H1 (cell line): ENCODE data around the gene NHP2. TPM values are rescaled to one million over a fixed set of nuclear protein-coding genes. Genes with fewer than 3 reads are reported as not detected.

Experiments used
- ASH2L ChIP-seq: fragments of 200-600, 300-600 bp; sonication (generic); IDR thresholded peaks from one replicate; pipeline ENCODE4 v1.7.1; 2017; ENCODE audit warnings: low read length
- CTBP2 ChIP-seq: IDR thresholded peaks from 2 replicates; pipeline ENCODE4 v1.7.0; 2011; ENCODE audit warnings: borderline replicate concordance, mild to moderate bottlenecking, moderate library complexity, mixed read lengths, low read length; ENCODE audit not compliant: insufficient read depth, insufficient read length
- EGR1 ChIP-seq: IDR thresholded peaks from 2 replicates; pipeline ENCODE4 v1.6.1; 2011; ENCODE audit warnings: low read depth, low read length, borderline replicate concordance
- EP300 ChIP-seq, 2 experiments: IDR thresholded peaks; 1 replicate in 1 of 2; 2 replicates in 1 of 2; pipeline ENCODE4 v1.6.1; 2011 to 2012; ENCODE audit warnings: low read depth in 2 of 2, low read length in 2 of 2, mild to moderate bottlenecking in 2 of 2, borderline replicate concordance in 1 of 2, inconsistent platforms in 1 of 2, moderate library complexity in 1 of 2
- POLR2AphosphoS5 ChIP-seq: IDR thresholded peaks from 2 replicates; pipeline ENCODE4 v1.6.1; 2011; ENCODE audit warnings: low read depth, low read length
- RAD21 ChIP-seq, 2 experiments: IDR thresholded peaks in 1 of 2; conservative IDR thresholded peaks in 1 of 2; 2 replicates each; pipeline ENCODE4 v1.6.1; 2011; ENCODE audit warnings: low read depth in 2 of 2, low read length in 2 of 2, improper control_type of control experiment in 1 of 2, inconsistent platforms in 1 of 2, mild to moderate bottlenecking in 1 of 2, moderate library complexity in 1 of 2
- SIRT6 ChIP-seq: IDR thresholded peaks from one replicate; pipeline ENCODE4 v1.7.1; 2012; ENCODE audit warnings: low read length, inconsistent platforms
- SP1 ChIP-seq: IDR thresholded peaks from 2 replicates; pipeline ENCODE4 v1.6.1; 2011; ENCODE audit warnings: low read depth, low read length
- TAF7 ChIP-seq: optimal IDR thresholded peaks from 2 replicates; pipeline ENCODE3; 2011; ENCODE audit warnings: low read depth, mild to moderate bottlenecking, inconsistent platforms, low read length, moderate library complexity, borderline replicate concordance
- TBP ChIP-seq: IDR thresholded peaks from 2 replicates; pipeline ENCODE4 v1.6.1; 2011; ENCODE audit warnings: low read depth, low read length, improper control_type of control experiment
- TCF12 ChIP-seq: IDR thresholded peaks from 2 replicates; pipeline ENCODE4 v1.6.1; 2011; ENCODE audit warnings: low read depth, mild to moderate bottlenecking, low read length
- polyA plus RNA-seq, 7 experiments: library from polyadenylated mRNA; depleted of rRNA in 3 of 7; stranded (reverse) in 5 of 7; unstranded in 2 of 7; fragments of >200 nt in 5 of 7; fragments of 200-250 nt in 2 of 7; gene quantifications; 1 replicate in 5 of 7; 2 replicates in 1 of 7; 4 replicates in 1 of 7; pipeline versions ENCODE4 v1.2.1 to v1.2.3, GENCODE V29; 2011 to 2013; ENCODE audit warnings: missing spikeins in 2 of 7, mixed read lengths in 2 of 7
- total RNA-seq: library from RNA; stranded (reverse); fragmentation: NEBNext Ultra II Directional; extraction: Animal tissue kit (Norgen Biotek cat#: 25700); gene quantifications from 2 replicates; pipeline ENCODE4 v1.2.1, GENCODE V29; 2021

The NHP2 gene
- total and polyA plus RNA-seq, 2 of the 8 experiments (the other 6 are each of a cell fraction or from before 2014, with no cell fraction given): 241 to 263 TPM

DNA sequence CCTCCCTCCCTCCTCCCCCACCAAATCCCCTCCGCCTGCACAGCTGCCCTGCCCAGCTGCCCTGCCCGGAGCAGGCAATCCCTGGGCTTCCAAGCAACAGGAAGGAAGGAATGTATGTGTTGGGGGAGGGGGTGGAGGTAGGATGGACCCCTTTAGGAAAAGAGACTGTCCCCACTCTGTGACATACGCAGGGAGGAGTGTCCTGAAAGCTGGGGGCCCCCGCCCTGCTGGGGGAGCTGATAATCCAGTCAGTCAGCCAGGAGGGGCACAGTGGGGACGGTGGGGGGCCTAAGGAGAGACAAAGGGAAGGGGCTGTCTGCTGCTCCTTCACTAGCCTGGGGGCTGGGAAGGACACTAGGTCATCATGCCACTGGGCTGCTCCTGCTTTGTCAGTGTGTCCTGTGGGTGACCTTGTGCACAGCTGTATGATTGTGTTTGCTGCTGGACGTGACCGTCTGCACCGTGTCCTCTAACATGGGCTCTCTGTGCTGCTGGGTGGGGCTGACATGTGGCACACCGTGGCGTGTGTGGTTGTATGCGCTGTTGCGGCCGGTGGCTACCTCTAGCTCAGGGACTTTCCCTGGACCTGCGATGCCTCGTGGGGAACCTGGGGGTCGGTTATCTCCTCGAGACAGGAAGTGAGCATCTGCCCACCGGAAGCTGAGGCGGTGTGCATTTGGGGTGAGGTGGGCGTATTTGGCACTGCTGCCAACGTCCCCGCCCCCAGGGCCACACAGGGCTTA is 37.4 kb downstream of the NHP2 start (continued):
- TF ChIP-seq TAF7 (peak; percentile 31), POLR2AphosphoS5 (peak; percentile 82), CTBP2 (peak; percentile 49), RAD21 (IDR thresholded peaks at IDR 0.05 in 1 of 2, conservative IDR thresholded peaks at IDR 0.05 in 1 of 2; ENCODE audit: low read depth in 2 of 2, low read length in 2 of 2) (peak in 1 of 2 experiments; percentile 2; a peak in 1 of 4 replicates), SP1 (peak; percentile 56; the same call in 1 of the 2 replicates), EP300 (IDR thresholded peaks at IDR 0.05; ENCODE audit: borderline replicate concordance in 1 of 2, low read depth in 2 of 2, low read length in 2 of 2) (peak in 1 of 2 experiments; percentile 42; a peak in 1 of 3 replicates), TBP (no peak), TCF12 (0 out of 2 replicates have a peak, but pooled peaks have one; percentile 76), EGR1 (peak; percentile 22; the same call in 1 of the 2 replicates), ASH2L (peak; percentile 21), SIRT6 (no peak)
